Esophagus muscularis mucosa (tissue), 3 donors: ENCODE results near the gene FAM53A.

ENCODE experiments used
- CTCF ChIP-seq, 3 experiments: fragments of 200-600 bp in 2 of 3; fragments of 450-650 bp in 1 of 3; sonication (generic) in 2 of 3; IDR thresholded peaks; one replicate each; pipeline ENCODE4 v1.5.1; 2017 to 2019; ENCODE audit warnings: antibody characterized with exemption in 3 of 3, mild to moderate bottlenecking in 2 of 3, moderate library complexity in 1 of 3
- POLR2A ChIP-seq: fragments of 450-650 bp; IDR thresholded peaks from one replicate; pipeline ENCODE4 v1.6.1; 2017; ENCODE audit warnings: antibody characterized with exemption, moderate library complexity, mild to moderate bottlenecking, low read depth
- POLR2AphosphoS5 ChIP-seq, 2 donors: sonication (generic); formaldehyde crosslinking; IDR thresholded peaks; one replicate each; pipeline ENCODE4 v1.6.1; 2017; ENCODE audit warnings: antibody characterized with exemption in 2 of 2

- no peak for TF ChIP-seq CTCF (IDR thresholded peaks at IDR 0.05)
- TF ChIP-seq POLR2AphosphoS5 (IDR thresholded peaks at IDR 0.05) = no peak
- no peak for TF ChIP-seq POLR2A
Measured at GRCh38 chr4:1728061-1728980, 44.2 kb upstream of the FAM53A start.
